ENCODE results near the gene ANKH.

GRCh38 chr5:14896131-14896530 lies 24.6 kb upstream of the ANKH start:
- no peak for TF ChIP-seq YY1 (IDR thresholded peaks at IDR 0.05; ENCODE audit: insufficient read depth, insufficient read length)
- TF ChIP-seq SUZ12 (IDR thresholded peaks at IDR 0.05; ENCODE audit: extremely low read depth, insufficient read depth, insufficient read length): no peak
- TF ChIP-seq ZNF274 (IDR thresholded peaks at IDR 0.05; ENCODE audit: low read depth, low read length): no peak
